Transverse colon (tissue), 4 donors: ENCODE results near the gene RANBP9.

ENCODE experiments used
- CTCF ChIP-seq, 5 experiments: fragments of 200-600 bp in 3 of 5; fragments of 450-650 bp in 2 of 5; sonication (generic) in 3 of 5; IDR thresholded peaks; 1 replicate in 2 of 5; 2 replicates in 3 of 5; pipeline ENCODE4 v1.5.1; 2016 to 2017; ENCODE audit warnings: antibody characterized with exemption in 5 of 5, inconsistent platforms in 3 of 5, mild to moderate bottlenecking in 2 of 5, moderate library complexity in 1 of 5
- POLR2A ChIP-seq: fragments of 450-650 bp; IDR thresholded peaks from one replicate; pipeline ENCODE4 v1.6.1; 2016; ENCODE audit warnings: antibody characterized with exemption, mild to moderate bottlenecking, moderate library complexity
- POLR2AphosphoS5 ChIP-seq, 3 donors: sonication (generic); formaldehyde crosslinking; IDR thresholded peaks; one replicate each; pipeline ENCODE4 v1.6.1; 2016; ENCODE audit warnings: antibody characterized with exemption in 3 of 3

GRCh38 chr6:13695252-13695651 is 16.4 kb downstream of the RANBP9 start:
- TF ChIP-seq CTCF (IDR thresholded peaks at IDR 0.05) (no peak), POLR2A (no peak), POLR2AphosphoS5 (IDR thresholded peaks at IDR 0.05) (no peak)
